HL-60 (cell line): ENCODE results near the gene CASKIN2.
"Not testable (repeated sequence)": the region's sequence is repeated elsewhere in the genome, so short reads cannot be mapped to it uniquely, and the experiment has no call there.

Source experiments
- TF ChIP-seq, protein P1 (sequence below): IDR thresholded peaks from 2 replicates; pipeline ENCODE4 v1.6.1; 2012; ENCODE audit warnings: low read depth; ENCODE audit not compliant: insufficient replicate concordance
- TF ChIP-seq, protein P2 (sequence below): IDR thresholded peaks from one replicate; pipeline ENCODE4 v1.5.1; 2011; ENCODE audit warnings: low read length, control low read depth, inconsistent platforms; ENCODE audit not compliant: insufficient read depth

DNA sequence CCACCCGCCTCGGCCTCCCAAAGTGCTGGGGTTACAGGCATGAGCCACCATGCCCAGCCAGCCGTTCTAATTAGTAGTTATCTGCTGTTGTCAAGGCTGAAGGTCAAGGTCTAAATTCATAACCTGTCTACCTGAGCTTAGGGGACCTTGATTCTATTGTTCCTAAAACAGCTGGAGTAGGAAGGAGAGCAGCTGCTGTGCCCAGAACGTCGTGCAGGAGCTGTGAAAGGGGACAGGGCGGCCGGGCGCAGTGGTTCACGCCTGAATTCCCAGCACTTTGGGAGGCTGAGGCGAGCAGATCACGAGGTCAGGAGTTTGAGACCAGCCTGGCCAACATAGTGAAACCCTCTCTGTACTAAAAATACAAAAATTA lies 37.9 kb downstream of the CASKIN2 start:
- TF ChIP-seq, protein P1, sequence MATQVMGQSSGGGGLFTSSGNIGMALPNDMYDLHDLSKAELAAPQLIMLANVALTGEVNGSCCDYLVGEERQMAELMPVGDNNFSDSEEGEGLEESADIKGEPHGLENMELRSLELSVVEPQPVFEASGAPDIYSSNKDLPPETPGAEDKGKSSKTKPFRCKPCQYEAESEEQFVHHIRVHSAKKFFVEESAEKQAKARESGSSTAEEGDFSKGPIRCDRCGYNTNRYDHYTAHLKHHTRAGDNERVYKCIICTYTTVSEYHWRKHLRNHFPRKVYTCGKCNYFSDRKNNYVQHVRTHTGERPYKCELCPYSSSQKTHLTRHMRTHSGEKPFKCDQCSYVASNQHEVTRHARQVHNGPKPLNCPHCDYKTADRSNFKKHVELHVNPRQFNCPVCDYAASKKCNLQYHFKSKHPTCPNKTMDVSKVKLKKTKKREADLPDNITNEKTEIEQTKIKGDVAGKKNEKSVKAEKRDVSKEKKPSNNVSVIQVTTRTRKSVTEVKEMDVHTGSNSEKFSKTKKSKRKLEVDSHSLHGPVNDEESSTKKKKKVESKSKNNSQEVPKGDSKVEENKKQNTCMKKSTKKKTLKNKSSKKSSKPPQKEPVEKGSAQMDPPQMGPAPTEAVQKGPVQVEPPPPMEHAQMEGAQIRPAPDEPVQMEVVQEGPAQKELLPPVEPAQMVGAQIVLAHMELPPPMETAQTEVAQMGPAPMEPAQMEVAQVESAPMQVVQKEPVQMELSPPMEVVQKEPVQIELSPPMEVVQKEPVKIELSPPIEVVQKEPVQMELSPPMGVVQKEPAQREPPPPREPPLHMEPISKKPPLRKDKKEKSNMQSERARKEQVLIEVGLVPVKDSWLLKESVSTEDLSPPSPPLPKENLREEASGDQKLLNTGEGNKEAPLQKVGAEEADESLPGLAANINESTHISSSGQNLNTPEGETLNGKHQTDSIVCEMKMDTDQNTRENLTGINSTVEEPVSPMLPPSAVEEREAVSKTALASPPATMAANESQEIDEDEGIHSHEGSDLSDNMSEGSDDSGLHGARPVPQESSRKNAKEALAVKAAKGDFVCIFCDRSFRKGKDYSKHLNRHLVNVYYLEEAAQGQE = not testable (repeated sequence)
- TF ChIP-seq, protein P2, sequence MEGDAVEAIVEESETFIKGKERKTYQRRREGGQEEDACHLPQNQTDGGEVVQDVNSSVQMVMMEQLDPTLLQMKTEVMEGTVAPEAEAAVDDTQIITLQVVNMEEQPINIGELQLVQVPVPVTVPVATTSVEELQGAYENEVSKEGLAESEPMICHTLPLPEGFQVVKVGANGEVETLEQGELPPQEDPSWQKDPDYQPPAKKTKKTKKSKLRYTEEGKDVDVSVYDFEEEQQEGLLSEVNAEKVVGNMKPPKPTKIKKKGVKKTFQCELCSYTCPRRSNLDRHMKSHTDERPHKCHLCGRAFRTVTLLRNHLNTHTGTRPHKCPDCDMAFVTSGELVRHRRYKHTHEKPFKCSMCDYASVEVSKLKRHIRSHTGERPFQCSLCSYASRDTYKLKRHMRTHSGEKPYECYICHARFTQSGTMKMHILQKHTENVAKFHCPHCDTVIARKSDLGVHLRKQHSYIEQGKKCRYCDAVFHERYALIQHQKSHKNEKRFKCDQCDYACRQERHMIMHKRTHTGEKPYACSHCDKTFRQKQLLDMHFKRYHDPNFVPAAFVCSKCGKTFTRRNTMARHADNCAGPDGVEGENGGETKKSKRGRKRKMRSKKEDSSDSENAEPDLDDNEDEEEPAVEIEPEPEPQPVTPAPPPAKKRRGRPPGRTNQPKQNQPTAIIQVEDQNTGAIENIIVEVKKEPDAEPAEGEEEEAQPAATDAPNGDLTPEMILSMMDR = not testable (repeated sequence)
